HG03064 (cell line): ENCODE data around the gene GALNT15.

ENCODE experiments used
- ATAC-seq: cut with Tn5 transposase; IDR thresholded peaks from one replicate; pipeline ENCODE4 v1.9.1; 2021; ENCODE audit warnings: low read depth; ENCODE audit not compliant: unreplicated experiment

GALNT15 gene

DNA sequence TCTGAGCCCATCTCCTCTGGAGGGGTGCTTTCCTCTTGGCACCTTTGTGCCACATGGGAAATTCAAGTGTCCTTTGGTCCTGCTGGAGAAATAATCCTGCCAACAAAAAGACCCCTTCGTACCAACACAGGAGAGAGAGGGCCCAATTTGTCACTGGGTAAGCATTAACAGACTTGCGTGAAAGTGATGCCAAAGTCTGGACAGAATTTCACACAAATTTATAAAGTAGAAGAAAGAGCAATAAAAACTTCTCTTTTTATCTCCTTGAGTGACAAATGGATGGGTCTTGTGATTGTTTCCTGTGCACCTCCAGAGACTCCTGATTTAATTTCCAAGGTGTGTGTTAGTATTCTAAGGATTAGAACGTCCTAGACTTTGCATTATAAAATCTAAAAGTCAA is 75.4 kb downstream of the GALNT15 start:
- no peak for ATAC-seq

DNA sequence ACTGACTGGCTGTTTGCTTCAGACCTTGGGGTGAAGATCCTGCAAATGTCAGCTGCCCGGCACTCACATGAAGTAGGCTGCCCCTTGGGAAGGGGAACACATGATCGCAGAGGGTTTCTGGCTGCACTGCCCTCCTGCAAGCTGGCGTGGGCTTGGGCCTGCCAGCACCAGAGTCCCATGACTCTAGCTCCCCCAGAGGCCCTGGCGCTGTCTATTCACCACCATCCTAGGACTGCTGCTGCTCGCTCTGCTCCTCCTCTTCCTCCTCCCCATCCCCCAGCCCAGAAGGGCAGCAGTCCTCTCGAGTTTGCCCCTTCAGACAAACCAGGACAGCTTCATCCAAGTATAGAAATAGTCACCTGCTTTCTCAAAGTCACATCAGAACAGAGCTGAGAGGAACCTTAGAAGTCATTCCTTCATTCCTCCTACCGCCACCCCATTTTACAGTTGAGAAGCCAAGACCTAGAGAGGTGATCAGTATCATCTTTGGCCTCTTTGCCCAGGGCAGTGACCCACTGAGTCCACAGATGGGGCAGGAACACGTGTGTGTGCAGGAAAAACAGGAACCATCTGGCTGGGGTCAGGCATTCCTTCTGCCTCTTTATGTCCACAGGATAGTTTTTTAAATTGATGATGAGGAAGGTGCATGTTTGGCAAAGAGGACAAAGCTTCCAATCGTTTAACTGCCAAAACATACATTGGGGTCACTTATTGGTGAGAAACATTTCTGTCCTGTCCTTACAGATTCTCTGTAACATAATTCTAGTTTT is 77.0 kb downstream of the GALNT15 start:
- ATAC-seq, result no peak

DNA sequence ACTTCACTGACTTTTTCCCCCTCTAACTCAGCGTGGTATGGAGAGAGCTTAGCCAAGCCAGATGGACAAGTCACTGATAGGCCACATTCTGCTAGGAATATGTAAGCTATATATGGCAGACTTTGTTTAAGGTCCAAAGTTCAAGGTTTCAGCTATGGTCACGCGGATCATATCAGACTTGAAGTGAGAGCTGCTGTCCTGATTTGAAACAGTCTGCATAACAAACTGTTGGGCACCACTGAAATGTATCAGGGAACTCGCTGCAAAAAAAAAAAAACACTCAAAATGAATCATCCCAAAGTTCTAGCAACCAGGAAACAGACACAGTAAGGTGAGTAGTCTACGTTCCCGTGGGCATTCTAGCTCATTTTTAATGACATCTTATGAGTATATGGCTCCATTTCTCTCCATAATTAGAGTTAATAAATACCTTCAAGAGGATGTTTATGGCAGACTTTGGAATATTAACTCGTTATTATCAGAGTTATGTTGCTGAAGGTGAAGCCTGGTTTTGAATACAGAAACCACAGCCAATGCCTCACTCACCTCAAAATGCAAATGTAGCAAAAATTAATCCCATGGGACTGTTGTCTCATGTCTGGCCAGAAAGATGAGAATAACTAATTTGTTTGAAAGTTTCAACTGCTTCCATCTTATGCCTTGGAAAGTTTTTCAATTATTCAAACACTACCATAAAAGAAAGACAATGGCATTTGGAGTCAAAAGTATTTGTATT is 77.9 kb downstream of the GALNT15 start:
- no peak for ATAC-seq

DNA sequence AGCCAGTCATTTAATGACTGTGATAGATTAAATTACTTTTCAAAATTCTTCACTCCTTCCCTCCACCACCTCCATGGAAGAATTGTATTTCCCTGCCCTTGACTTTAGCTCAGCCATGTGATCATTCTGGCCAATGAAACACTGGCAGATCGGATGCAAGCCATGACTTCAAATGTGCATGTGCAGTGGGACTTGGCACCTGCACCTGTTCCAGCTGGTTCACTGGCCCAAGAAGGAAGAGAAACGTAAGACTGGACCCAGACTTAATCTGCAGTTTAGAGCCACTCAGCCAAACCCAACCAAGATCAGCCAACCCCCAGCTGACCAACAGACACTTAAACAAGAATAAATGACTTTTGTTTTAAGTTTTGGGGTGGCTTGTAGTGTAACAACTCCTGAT is 78.5 kb downstream of the GALNT15 start:
- ATAC-seq, result no peak

DNA sequence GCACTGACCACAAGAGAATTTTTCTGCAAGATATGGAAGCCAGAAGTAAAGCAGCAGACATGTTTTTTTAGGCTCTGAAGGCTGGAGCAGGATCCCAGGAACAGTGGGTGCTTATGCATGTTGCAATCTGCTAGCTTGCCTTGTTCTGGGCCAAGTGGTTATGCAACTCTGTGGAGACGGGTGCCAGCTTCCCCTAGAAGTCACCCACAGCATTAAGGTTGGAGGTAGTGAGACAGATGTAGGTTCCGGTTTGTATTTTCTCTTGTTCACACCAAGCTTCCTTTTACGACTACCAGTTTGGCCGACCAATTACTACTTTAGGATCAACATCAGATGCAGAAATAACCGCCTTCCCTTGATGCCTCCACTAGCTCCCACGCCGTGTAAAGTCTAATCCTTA is 79.1 kb downstream of the GALNT15 start:
- ATAC-seq, result no peak

DNA sequence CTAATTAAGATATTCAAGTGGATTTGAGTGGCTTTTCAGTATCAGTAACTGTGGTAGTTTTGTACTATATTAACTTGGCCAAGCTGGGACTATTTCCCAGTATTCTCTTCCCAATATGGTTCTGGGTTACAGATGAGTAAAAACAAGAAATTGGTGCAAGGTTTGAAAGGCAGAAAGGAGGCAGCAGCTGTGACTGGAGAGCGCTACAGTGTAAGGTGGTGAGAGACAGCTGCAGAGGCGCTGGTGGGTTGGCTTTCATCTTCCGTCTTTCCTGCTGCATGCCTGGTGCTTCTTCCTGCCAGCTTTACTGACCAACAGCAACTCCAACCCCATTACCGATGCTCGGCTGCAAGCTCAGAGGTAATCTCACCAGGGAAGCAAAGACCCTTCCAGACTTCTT is 80.4 kb downstream of the GALNT15 start:
- no peak for ATAC-seq

DNA sequence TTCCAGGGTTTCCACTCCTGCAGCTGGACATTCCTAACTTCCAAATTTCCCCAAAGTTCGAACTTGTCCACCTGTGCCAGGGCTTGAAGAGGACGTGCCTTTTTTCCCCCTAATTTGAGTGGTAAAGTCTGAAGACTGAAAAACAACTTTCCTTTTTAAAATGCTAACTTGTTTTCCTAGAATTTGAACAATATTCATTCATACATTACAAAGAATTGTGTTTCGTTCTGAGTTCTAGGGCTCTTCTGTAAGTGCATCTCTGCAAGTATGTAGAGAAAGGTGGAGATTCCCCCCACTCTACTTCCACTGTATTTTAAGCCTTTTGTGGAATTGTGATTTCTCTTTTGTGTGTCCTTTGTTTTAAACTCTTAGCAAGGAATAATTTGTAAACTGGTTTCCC is 80.8 kb downstream of the GALNT15 start:
- ATAC-seq, result no peak

DNA sequence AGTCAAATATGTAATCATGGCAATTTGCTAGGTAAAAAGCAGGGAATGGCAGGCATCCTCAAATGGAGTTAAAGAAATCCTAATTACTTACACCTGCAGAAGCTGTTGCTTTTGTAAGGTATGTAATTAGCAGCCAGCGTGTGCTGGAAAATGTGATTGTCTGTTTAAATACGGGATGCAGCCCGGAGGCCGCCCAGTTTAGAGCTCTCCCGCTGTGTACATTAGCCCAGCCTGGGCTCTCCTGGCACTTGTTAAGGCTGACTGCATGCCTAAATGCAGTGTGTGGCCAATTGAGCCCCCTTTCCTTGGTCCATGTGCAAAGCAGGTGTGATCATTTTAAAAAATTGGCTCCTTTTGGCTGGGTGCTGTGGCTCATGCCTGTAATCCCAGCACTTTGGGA is 81.2 kb downstream of the GALNT15 start:
- ATAC-seq, result no peak

DNA sequence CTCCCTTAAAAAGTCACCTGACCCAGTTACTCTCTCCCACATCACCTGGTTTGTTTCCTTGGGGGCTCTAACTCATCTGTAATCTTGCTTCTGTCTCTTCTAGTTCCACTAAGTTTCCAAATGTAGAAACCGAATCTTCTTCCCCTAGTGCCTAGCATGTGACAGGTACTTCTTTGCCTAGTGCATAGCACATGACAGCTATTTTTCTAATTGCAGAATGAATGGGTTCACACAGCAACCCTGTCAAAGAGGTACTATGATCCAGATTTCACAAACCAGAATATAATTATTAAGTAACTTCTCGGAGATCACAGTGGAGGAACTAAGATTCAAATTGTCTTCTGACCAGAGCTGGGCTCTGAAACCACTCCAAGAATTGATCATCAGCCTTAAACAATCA is 82.8 kb downstream of the GALNT15 start:
- no peak for ATAC-seq

DNA sequence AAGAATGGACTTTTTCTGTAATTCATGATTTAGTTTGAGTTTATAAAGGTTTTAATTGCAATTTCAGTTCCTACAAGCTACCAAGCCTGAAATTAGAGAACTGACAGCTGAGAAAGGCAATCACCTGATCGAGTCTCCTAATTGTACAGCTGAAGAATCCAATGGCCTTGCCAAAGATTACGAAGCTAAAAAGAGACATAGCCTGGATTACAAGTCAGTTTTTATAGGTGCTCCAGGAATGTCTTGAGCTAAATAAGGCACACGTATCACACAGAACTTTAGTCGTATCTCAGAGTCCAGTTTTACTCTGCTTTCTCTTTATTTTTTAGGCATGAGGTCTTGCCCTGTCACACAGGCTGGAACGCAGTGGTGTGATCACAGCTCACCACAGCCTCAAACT is 83.7 kb downstream of the GALNT15 start:
- ATAC-seq, result no peak

DNA sequence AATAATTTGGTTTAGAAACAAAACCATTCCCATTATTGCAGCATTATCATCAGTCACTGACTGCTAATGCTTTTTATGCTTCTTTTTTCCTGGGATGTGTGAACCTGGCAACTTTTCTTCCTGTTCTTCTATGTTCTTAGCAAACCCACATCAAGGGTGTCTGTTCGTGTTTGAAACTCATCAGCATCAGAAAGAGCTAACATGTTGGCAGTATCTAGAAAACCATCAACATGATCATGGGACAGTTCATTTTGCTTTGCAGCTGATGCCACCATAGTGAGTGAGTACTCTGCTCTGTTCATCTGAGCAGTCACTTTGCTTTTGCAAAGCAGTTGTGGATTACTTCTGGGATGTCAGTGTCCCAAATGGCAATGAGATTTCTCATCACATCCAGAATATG is 84.4 kb downstream of the GALNT15 start:
- ATAC-seq, result no peak

DNA sequence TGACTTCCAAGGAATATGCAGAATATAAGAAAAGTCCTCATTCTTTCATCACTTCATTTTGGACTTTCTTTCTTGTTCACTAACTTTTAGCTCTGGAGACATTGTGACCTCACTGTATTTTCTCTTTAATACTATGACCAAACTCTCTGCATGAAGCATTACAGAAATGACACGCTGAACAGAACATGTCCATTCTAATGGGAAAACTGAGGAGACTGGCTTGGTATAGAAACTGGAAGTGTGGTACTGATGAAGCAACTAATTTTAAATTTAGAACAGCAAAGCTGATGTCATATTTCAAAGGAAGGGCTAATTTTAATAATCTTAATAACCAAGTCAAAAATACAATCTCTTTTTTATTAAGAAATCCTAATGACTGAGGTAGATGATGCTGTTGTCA is 85.6 kb downstream of the GALNT15 start:
- ATAC-seq, result no peak

DNA sequence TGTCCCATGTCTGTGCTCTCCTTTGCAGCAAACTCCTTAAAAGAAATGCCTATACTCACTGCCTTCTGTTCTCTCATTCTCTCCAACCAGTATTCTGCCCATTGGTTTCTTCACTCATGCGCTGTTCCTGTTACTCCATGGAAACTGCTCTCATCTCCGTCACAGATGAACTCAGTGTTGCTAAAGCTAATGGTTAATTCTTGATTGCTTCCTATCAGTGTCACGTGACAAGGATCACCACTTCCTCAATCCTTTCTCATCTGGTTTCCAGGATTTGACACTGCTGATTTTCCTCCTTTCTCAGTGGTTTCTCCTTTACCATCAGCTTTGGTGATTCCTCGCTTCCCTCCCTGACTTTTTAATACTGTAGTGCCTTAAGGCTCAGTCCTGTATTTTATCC is 87.7 kb downstream of the GALNT15 start:
- ATAC-seq, result no peak

DNA sequence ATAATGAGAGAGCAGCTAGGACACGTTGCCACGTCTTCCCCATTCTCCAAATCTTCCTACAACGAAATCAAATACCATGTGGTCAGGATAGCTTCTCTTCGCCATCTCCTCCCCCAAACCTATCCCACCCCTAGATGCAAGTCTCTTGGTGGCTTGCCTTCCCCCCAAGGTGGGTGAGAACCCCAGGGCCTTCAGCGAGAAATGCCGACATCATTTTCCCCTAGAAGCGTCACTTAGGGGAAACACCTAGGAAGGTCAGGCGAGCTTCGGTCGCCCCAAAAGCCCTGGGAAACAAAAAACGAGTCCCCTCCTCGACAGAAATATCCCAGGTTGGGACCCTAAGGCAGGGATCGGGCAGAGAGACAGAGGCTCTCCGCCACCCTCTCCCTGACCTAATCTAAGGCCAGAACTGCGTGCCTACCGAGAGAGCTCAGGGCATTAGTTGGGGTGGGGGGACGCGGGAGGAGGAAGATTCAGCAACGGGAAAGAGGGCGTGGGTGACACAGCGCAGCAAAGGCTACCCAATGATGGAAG is 89.8 kb downstream of the GALNT15 start:
- ATAC-seq, result peak; percentile 2

DNA sequence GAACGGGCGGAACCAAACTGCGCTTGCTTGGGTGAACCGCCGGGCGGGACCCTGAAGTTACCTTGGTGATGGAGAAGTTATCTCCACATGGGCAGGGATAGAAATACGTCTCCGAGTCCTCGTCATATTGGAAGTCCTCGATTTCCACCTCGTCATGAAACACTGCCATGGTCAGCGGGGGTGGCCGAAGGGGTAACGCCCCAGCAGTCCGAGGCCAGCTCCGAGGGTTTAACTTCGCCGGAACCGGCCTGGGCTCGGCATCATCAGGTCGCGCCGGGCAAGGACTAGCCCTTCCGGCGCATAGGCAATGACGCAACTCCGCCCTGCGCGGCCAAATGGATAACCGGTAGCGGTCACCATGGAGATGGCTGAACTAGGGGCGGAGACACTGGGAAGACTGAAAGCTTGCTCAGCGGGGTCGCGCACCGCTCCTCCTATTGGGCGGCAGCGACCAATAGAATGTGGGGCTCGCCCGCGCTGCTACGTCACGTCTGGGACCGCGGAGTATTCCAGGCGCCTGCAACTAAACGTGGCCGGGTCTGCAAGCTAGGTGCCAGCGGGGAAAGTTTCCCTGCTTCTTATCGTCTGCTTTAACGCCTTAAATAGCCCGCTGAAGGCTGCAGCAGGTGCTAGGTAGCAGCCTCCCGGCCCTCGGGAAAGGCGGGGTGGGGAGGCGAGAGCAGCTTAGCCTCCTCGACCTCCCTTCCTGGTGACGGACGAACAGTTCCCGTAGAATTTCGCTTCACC is 90.4 kb downstream of the GALNT15 start, which contains the start of the genes DPH3 and OXNAD1:
DPH3 (minus strand) TSS at position 236 of the 747 bp plus-strand sequence; CDS start at position 169, 67 bp downstream.
OXNAD1 (plus strand) TSS at position 505 of the 747 bp plus-strand sequence. CDS start 5,741 bp downstream, outside the sequence.
- ATAC-seq, result peak; percentile 99

DNA sequence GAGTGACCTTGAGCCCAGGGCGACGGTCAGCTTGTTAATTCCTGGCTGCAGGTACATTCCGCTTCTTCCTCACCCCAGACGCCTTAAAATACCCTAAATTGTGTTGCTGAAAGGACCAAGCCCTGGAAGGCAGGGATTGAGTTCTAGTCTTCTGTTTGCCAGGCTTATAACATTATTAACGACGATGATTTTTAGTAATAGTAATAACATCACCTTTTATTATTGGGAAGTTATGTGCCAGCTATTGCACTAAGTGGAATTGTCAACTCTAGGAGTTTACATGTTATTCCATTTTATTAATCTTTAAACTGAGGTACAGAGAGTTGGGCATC is 90.9 kb downstream of the GALNT15 start:
- ATAC-seq, result no peak

DNA sequence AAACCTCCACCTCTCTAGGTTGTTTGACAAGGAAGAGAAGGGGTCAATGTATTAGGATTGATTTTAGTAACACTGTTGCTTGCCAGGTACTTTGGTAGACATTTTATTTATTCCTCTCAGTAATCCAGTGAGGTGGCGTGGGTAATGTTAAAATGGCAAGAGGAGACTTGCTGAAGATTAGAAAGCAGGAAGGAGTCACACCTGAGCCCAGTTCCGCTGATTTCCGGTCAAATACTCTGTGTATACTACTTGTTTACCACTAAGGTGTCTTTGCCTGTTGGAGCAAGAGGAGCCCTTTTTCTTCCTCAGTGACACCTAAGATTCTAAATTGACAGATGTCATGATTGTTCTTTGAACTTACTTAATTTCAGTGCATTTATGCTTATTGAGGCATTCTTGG is 92.2 kb downstream of the GALNT15 start:
- no peak for ATAC-seq

DNA sequence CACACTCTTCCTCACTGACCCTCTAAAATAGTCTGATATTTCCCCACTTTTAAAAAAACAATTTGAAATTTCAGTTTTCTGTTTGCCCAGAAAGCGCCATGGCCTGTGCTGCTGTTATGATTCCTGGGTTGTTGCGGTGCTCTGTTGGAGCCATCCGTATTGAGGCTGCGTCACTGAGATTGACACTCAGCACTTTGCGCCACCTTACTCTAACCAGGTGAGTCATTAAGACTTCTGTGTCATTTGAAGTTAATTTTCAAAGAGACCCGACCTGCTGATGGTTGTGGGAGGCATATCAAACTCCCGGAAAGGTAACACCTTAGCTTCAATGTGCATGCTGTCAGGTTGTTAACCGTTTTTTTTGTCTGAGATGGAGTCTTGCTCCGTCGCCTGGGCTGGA is 96.4 kb downstream of the GALNT15 start:
- ATAC-seq, result no peak

DNA sequence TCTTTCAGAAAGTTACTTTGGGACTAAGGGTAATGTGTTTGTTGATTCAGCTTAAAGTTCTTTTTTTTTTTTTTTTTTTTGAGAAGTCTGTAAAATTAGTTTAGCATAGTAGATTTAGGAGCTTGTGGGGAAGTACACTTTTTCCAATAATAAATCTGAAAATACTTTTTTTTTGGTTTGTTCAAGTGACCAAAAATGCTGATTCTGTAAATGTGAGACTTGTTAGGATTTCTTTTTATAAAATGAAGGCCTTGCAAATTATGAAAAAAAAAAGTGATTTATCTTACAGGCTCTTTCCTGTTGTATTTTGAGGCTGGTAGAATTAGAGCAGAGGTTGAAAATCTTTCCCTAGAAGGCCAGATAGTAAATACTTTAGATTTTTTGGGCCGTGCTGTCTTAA is 98.1 kb downstream of the GALNT15 start:
- no peak for ATAC-seq

DNA sequence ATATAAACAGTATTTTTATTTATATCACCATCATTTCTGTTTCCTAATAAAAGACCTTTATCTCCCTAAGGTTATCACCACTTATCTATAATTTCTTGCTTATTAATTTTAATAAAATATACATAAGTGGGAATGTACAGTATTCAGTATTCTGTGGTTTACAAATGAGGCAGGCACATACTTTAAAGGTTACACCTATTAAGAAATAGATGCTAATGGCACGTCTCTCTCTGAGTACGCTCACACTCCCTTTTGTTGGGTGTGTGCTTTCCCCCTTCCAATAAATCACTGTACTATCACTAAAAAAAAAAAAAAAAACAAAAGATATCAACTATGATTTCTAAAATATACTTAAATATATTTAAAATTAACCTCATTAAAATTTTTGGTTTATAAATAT is 99.4 kb downstream of the GALNT15 start:
- no peak for ATAC-seq

DNA sequence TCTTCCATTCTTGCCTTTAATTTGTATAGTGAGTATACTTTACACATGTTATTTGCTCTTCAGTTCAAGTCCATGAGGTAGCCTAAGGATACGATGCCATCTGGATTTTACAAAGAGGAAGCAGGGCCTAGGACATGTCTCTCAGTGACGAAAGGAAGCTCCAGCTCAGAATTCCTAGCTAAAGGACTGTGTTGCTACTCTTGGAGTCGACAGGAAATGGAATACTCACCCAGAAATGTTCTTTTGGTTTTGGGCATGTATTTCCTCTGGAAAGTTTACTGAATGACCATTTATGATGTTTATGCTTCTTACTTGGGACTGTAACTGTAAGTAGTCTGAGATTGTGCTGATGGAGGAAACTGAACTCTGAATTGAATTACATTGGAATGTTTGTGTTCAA is 103.0 kb downstream of the GALNT15 start:
- ATAC-seq, result no peak
